GM12801 (cell line): Measurements from ENCODE around the gene TPBG.

Experiments
- TF ChIP-seq, protein P1 (sequence below): IDR thresholded peaks from one replicate; pipeline ENCODE4 v1.5.1; 2011; ENCODE audit warnings: control low read depth; ENCODE audit not compliant: insufficient read length; ENCODE audit errors: extremely low read depth

TPBG gene

DNA sequence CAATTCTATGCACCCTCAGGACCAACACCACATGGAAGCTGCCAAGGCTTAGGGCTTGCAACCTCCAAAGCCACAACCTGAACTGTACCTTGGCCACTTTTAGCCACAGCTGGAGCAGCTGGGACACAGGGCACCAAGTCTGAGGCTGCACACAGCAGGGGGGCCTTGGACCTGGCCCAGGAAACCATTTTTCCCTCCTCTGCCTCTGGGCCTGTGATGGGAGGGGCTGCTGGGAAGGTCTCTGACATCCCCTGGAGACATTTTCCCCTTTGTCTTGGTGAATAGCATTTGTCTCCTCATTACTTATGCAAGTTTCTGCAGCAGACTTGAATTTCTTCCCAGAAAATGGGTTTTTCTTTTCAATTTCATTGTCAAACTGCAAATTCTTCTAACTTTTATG lies 13.0 kb downstream of the TPBG start:
- TF ChIP-seq, protein P1, sequence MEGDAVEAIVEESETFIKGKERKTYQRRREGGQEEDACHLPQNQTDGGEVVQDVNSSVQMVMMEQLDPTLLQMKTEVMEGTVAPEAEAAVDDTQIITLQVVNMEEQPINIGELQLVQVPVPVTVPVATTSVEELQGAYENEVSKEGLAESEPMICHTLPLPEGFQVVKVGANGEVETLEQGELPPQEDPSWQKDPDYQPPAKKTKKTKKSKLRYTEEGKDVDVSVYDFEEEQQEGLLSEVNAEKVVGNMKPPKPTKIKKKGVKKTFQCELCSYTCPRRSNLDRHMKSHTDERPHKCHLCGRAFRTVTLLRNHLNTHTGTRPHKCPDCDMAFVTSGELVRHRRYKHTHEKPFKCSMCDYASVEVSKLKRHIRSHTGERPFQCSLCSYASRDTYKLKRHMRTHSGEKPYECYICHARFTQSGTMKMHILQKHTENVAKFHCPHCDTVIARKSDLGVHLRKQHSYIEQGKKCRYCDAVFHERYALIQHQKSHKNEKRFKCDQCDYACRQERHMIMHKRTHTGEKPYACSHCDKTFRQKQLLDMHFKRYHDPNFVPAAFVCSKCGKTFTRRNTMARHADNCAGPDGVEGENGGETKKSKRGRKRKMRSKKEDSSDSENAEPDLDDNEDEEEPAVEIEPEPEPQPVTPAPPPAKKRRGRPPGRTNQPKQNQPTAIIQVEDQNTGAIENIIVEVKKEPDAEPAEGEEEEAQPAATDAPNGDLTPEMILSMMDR, result no peak

DNA sequence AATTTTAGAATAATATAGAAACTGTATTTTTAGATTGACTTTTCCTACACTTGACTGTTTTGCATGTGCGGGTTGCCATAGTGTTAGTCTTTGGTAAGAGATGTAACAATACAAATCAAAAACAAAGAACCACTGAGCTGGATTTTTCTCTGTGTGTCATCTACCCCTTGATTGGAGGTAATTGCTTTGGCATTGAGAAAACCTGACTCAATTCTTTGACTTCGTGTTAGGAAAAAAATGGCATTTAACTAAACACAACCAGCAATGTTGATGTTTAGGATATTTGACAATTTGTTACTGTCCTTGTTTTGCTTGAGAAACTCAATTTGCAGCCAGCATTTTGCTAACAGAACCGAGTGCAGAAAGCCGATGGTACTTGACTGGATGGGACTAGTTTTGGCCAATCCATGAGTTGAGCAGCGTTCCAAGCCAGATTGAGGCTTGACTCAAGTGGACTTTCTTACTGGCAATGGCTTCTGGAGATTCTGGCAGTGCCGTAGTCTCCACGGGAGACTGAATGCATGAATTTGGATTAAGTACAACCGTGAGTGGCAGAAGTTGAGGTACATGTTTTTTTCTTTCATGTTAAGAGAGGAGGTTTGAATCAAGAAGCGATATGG lies 17.1 kb downstream of the TPBG start:
- TF ChIP-seq, protein P1, result no peak

DNA sequence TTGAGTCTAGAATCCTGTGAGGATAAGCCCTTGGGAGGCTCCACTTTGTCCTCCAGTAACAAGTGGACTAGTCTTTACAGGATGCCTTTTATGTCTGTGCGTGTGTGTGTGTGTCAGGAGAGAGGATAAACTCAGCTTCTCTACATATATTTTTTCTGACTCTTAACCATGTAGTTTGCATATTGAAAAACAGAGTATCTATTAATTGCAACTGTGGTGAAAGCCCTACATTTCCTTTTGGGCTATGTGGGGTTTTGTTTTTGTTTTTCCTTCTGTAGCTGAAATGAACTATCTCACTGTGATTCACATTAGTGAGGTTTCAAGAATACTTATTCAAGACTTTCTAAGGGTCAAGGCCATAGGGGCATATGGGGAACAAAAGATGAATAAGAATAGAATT lies 17.7 kb downstream of the TPBG start:
- TF ChIP-seq, protein P1, result no peak

DNA sequence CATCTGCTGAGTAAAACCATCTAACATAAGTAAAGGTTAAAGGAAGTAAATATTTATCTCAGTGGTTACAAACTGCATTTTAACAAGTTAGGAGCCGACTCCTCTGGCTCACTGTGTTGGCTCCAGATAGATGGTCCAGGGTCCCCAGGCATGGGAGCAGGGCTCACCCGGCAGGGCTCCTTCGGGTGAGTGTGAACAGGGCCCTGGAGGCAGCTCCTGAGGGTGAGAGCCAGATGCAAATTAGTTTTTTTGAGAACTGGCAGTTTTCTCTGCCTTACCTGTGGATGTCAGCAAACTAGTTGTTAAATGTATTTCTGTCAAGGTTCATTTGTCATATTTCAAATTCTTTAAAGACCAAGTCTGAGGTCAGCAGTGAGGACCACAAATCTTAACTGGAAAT lies 21.5 kb downstream of the TPBG start:
- TF ChIP-seq, protein P1, result no peak

DNA sequence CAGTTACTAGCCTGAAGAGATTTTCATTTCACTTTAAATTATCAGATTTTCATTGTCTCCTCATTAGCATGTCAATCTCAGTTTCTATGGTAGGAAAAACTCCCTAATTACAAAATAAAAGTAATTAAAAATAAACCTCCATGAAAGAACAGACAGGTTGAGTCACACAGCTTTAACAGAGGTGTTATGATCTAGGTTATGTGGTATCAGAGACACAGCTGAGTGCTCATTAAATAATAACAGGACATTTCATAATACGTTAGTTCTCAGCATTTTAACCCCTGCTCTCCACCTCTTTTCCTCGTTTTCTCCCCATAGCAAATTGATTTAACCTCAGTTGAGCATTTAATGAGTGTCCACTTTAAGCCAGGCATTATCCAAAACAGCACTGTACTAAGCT lies 21.9 kb downstream of the TPBG start:
- TF ChIP-seq, protein P1, result no peak

DNA sequence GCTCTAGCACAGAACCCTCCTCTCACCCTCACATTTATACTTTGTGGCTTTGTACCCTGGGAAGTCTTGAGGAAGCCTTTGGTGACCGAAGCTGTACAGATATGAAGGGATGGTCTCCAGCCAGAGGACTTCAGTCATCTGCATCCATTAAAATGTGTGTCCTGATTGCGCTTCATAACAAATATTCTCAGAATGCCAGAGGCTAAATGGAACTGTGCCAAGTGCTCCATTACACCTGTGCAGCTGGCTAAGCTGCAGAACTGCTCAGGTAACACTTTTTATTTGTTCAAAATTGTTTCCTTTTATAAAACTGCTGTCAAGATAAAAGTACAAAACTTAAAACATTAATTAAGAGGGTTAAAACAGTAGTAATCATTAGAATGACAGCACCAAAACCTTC lies 22.3 kb downstream of the TPBG start:
- TF ChIP-seq, protein P1, result no peak

DNA sequence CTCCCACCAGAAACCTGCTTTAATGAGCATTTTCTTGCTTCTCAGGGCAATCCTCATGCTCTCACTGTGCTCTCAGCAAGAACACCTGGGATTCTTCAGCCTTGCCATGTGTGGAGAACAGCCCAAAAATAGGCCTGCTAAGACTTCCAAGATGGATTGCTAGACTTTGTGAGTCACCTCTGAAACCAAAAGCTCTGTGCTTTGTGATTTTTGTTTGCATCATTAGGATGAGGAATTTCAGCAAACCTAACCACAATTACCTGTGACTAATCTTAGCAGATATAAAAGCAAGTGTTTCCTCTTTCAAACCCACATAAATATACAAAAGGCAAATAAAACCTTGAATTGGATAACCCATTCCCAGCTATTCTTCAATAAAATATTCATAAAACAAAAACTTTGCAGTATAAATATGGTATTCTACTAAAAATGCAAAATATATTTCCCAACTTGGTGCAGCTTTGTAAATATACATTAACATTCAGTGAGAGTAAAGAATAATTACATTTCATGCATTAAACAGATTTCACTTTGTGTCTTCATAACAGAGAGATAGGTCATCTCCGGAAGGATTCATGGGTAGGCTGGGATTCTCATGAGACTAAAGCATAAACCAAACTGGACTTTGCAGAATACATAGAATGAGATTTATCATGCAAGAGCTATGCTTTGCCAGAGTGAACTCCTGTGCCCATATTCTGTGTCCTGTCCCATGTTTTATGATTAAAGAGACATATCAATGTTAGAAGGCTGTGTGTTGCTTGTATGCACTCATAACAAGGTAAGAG lies 33.5 kb downstream of the TPBG start:
- TF ChIP-seq, protein P1, result no peak
